GM21529 (cell line): ENCODE data around the gene LRP8.

Experiments
- ATAC-seq: cut with Tn5 transposase; IDR thresholded peaks from one replicate; pipeline ENCODE4 v1.9.1; 2021; ENCODE audit not compliant: unreplicated experiment

The LRP8 gene

DNA sequence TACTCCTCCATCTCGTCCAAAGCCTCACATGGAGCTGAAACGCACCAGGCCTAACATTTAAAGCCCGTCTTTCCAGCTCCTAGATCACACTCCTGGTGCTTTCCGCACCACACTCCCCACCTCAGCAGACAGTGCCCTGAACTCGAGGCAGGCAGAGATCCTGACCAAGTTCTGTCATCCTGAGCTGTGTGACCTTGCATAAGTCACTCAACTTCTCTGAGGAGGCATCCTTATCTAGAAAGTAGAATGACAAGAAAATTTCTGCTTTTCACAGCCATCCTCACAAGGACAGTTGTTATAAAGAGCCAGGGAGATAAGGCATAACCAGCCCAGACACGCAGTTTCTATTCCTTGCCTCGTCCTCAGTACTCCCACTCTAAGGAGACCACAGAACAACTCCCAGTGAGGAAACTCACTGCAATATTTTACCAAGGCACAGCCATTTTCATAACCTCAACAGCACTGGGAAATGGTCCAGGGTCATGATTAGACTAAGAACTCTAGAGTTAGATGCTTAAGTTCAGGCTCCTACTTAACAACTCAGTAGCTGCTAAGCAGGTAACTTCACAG lies 3.1 kb downstream of the LRP8 start:
- ATAC-seq: no peak

DNA sequence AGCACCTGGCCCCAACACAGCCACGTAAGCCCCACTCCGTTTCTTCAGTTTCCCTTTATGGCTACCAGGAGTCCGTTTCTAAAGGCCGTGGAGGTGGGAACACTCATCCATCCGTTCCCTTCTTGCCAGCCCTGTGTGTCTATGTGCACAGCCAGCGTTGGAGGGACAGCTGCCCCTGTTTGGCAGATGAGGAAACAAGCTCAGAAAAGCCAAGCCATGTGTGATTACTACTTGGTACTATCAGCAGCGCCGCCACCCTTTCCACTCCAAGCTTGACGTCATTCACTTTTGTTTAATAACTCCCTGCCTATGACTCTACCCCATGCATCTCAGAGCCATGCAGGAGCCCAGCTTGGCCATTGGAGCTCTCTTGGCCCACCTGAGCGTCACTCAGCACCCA lies 3.5 kb downstream of the LRP8 start:
- no peak for ATAC-seq

GRCh38 chr1:53323316-53323715 lies 4.6 kb downstream of the LRP8 start:
- ATAC-seq: no peak

GRCh38 chr1:53321776-53322602 lies 5.9 kb downstream of the LRP8 start:
- no peak for ATAC-seq

DNA sequence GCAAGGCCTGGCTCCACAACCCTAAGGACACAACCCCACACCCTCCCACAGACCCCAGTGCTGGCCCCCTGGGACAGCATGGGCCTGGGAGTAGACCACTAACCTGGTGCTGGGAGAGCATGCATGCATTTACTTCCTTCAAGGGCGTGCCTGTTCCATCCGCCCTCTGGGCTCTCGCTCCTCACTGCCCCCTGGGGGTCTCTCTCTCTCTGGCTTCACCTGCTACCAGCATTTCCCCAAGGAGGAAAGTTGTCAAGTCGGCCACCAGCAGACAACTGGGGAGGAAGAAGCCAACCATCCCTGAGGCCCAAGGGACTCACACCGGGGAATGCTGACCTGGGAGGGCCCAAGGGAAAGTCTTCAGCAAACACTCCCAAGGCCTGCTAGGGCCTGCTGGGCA lies 6.5 kb downstream of the LRP8 start:
- no peak for ATAC-seq

- ATAC-seq: no peak
Measured at GRCh38 chr1:53320646-53321045, 7.2 kb downstream of the LRP8 start.

DNA sequence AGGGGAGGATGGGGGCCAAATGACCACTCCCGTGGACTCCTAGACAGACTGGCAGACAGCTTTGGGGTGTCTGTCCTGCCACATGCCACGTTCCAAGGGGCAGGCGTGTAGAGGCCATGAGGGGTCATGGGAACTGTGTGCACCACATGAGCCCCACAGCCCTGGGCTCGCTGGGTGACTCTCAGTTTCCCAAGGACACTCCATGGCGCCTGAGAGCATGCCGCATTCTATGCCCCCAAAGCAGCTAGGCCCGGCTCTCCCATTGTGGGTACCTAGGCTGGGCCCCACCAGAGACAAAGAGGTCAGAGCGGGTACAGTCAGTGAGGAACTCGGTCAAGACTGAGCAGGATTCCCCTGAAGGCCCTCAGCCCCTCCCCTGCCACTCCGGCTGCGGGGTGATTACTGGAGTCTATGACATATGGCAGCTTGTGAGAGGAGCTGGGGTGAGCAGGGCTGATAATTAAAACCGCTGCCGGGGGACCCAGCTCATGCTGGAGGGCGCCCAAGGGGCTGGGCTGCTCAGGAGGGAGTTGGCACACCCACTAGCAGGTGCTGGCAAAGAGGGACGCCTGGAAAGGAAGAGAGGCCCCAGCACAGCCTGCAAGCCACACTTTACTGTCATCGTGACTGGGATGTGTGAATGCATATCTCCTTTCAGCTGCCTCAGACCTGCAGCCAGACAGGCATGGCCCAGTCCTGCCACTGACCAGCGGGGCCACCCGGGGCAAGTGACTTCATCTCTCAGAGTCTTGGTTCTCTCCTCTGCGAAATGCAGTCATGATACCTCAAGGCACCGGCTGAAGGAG lies 8.4 kb downstream of the LRP8 start:
- ATAC-seq: no peak

GRCh38 chr1:53317646-53318539 lies 10.0 kb downstream of the LRP8 start:
- no peak for ATAC-seq

GRCh38 chr1:53316766-53317581 lies 10.9 kb downstream of the LRP8 start:
- no peak for ATAC-seq

DNA sequence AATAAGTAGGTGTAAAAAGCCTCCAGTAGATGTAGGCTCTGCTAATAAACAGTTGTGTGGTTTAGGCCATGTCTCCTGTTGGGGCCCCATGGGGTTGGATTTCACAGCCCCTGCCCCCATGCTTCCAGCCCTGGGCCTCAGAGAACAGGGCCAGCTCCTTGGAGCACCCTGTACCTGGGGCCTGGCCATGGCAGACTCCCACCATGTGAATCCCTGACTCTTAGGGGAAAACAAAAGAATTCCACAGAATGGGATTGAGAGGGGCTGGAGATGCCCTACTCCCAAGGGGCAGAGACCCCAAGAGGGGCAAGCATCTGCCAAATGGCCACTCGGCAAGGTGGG lies 11.5 kb downstream of the LRP8 start:
- no peak for ATAC-seq

DNA sequence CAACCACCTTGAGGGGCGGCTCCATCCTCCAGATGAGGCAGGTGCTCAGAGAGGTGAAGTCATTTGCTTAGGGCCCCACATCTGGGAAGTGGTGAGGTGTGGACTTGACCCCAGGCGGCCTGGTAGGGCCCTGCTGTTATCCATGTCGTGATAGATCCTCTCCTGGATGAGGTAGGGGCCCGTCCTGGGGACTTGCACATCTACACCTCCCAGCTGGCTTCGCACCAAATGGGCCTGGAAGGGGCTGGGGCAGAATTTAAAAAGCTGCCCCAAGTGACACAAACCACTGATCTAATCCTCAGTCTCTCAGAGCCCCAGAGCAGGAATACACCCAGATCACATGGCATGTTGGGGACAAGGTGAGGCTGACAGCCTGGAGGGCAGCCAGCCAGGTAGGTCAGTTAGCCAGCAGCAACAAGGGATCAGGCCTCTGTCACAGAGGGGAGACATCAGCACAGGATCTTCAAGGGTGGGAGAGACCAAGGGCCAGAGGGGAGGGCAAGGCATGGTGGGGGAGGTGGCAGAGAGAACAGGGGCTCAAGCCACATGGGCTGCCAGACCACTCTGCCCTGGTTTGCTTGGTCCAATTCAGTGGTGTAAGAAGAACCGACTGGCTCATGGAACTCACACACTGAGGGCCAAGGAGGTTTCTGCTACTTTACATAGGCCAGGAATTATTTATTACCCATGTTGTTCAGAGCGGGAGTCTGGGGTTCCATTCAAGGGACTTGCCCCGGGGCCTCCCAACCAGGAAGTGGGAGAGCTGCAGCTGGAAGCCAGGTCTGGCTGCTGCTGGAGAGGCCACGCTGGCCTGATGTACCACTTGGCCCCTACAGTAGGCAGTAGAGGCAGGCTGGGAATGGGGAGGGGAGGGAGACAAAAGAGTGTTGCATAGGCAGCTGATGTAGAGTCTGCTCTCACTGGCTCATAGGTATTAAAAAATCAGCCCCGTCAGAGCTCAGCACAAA lies 12.1 kb downstream of the LRP8 start:
- ATAC-seq: no peak

GRCh38 chr1:53315046-53315445 lies 12.8 kb downstream of the LRP8 start:
- ATAC-seq: no peak

DNA sequence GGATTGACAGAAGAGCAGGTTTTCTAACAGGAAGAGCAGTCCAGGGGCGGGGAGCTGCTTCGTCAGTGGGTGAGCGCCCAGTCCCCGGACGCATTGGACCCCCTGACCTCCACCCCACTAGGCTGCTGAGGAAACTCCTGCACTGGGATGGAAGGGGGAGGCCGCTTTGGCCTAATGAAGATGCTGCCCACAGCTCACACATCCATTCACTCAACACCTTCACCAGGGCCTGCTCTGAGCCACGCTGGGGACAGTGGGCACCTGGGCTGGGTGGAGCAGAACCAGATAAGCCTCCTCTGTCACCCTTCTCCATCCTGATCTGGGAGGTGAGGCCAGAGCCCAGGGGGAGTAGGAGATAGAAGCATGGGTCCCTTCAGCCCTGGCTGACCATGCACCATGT lies 13.3 kb downstream of the LRP8 start:
- no peak for ATAC-seq

DNA sequence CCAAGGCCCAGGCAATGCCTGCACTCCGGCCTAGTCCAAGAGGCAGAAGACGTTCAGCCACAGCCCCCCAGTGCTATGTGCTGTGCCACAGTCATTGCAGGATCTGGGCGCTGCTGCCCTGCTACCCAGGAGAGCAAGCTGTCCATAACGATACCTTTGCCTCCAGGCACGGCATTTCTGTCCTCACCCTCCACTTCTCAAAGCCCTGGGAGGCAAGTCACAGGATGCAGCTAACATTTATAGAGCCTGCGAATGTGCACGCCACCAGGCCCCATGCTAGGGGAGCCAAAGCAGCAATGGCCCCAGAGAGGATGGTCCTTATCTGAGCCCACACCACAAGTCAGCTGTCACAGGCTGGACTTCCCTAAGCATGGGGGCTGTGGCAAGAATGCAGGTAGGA lies 13.8 kb downstream of the LRP8 start:
- ATAC-seq: no peak

GRCh38 chr1:53313556-53313955 lies 14.3 kb downstream of the LRP8 start:
- no peak for ATAC-seq

DNA sequence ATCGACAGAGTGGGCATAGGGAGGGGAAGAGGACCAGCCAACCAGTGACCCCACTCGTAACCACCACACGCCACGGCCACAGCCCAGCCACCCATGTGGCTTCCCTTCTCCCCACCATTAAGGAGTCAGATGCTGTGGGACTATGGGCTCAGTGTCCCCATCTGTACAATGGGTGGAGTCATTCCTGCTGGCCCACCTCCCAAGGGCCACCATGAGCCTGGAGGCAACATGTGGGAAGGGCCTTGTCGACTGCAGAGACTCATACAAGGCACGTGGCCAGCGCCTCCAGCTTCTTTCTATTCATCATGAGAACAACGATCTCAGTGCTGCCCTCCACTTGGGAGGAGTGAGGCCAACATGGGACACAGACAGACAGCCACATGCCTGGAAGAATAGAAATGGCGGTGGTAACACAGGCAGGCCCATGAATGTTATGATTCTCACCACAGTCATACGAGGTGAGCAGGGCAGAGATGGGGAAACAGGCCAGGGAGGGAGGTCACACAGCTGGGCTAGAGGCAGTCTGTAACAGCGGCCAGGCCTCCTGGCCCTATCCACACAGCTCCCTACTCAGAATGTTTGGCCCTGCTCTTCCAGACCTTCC lies 16.1 kb downstream of the LRP8 start:
- ATAC-seq: no peak

- ATAC-seq: no peak
Measured at GRCh38 chr1:53310847-53311681, 16.8 kb downstream of the LRP8 start.

DNA sequence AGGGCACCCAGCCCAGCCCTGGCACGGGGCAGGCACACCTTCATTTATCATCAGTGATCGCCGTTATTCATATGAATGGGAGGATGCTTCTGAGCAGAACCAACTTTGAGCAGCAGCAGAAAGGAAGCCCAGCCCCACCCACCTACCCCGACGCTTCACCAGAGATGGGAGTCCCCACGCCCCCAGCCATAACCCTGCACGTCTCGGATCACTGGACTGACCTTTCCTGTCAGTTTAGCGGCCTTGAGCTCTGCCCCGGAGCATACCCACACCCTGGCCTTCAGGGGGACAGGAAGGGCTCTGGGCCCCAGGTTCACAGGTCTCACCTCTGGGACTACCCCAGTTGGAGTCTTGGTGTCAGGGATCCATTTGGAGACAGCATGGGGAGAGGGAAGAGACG lies 18.1 kb downstream of the LRP8 start:
- ATAC-seq: no peak
